Loucy (cell line): ENCODE measurements around the gene CIART.

ENCODE experiments used
- H2AFZ ChIP-seq: fragments of 200-600 bp; sonication (generic); 2 replicates; pipeline ENCODE4 v1.6.0; 2016; ENCODE audit warnings: antibody characterized with exemption, mild to moderate bottlenecking, low read length, moderate library complexity
- H3F3A ChIP-seq: fragments of 200-600 bp; 2 replicates; pipeline ENCODE4 v1.6.0; 2016; ENCODE audit warnings: antibody characterized with exemption, low read depth, mild to moderate bottlenecking
- H3K27me3 ChIP-seq: fragments of 200-600 bp; sonication (generic); 2 replicates; pipeline ENCODE4 v1.6.1; 2014; ENCODE audit warnings: low read length, mild to moderate bottlenecking; ENCODE audit not compliant: insufficient read depth, poor library complexity, severe bottlenecking
- H3K36me3 ChIP-seq: fragments of 200-600 bp; sonication (generic); 2 replicates; pipeline ENCODE4 v1.6.1; 2016; ENCODE audit warnings: low read length; ENCODE audit not compliant: insufficient read depth
- H3K4me1 ChIP-seq: fragments of 200-600 bp; sonication (generic); 2 replicates; pipeline ENCODE4 v1.5.1; 2014; ENCODE audit warnings: low read length, mild to moderate bottlenecking; ENCODE audit not compliant: insufficient read depth, poor library complexity, severe bottlenecking
- H3K4me2 ChIP-seq: fragments of 200-600 bp; sonication (generic); 2 replicates; pipeline ENCODE4 v1.6.0; 2014; ENCODE audit warnings: antibody characterized with exemption, low read length, low read depth, mild to moderate bottlenecking; ENCODE audit not compliant: poor library complexity, severe bottlenecking
- H3K4me3 ChIP-seq: fragments of 200-600 bp; sonication (generic); 2 replicates; pipeline ENCODE4 v1.5.1; 2014; ENCODE audit warnings: low read length, mild to moderate bottlenecking, mixed read lengths; ENCODE audit not compliant: poor library complexity, severe bottlenecking
- H3K79me2 ChIP-seq: fragments of 200-600 bp; sonication (generic); 2 replicates; pipeline ENCODE4 v1.6.1; 2014; ENCODE audit warnings: low read length; ENCODE audit not compliant: insufficient read depth
- H3K9ac ChIP-seq: fragments of 200-600 bp; sonication (generic); 2 replicates; pipeline ENCODE4 v1.6.0; 2014; ENCODE audit warnings: mild to moderate bottlenecking, low read depth, low read length, moderate library complexity; ENCODE audit not compliant: poor library complexity, severe bottlenecking
- H3K9me2 ChIP-seq: fragments of 200-600 bp; sonication (generic); replicated peaks from 2 replicates; pipeline ENCODE4 v1.6.1; 2016; ENCODE audit warnings: low read depth, low read length, mixed read lengths
- H3K9me3 ChIP-seq: fragments of 200-600 bp; sonication (generic); 2 replicates; pipeline ENCODE4 v1.6.1; 2014; ENCODE audit warnings: mild to moderate bottlenecking, antibody characterized with exemption, low read length, low read depth; ENCODE audit not compliant: insufficient read depth
- H4K20me1 ChIP-seq: fragments of 200-600 bp; sonication (generic); 2 replicates; pipeline ENCODE4 v1.6.0; 2014; ENCODE audit warnings: antibody characterized with exemption, low read length, mild to moderate bottlenecking; ENCODE audit not compliant: insufficient read depth, poor library complexity, severe bottlenecking
- EZH2phosphoT487 ChIP-seq: fragments of 200-600 bp; IDR thresholded peaks from 2 replicates; pipeline ENCODE4 v1.6.1; 2018; ENCODE audit warnings: antibody characterized with exemption, mild to moderate bottlenecking, moderate library complexity, borderline replicate concordance
- TF ChIP-seq, protein P1 (sequence below): fragments of 200-600 bp; sonication (generic); conservative IDR thresholded peaks from 2 replicates; pipeline ENCODE4 v1.5.1; 2014; ENCODE audit warnings: mild to moderate bottlenecking, antibody characterized with exemption, low read length

The CIART gene

DNA sequence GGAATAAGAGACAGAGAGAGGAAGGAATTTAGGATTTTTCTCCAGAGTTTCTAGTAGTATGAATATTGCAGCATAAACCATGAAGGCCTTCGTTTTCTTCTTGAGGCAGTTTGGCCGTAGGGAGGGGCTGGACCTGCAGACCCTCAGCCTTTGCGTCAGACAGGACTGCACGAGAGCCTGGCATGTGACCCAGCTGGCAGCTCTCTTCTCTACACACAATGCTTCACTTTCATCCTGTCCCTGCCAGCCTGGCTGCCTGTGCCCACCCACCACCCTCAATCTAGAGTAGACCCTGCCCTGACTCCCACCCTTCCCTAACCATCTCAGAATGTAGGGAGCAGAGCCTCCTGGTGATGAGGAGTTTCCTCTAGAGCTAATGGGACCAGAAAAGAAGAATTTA, 23.1 kb upstream of the CIART start:
- no peaks in the 10 kb centered on the region for H3K9me2 ChIP-seq
- H3F3A ChIP-seq, result no peaks in the 10 kb centered on the region
- no peak overlapping the region for H3K4me2 ChIP-seq
- no peak overlapping the region for H3K9ac ChIP-seq
- peaks cover 4% of the 10 kb centered on the region for H3K4me1 ChIP-seq
- H3K36me3 ChIP-seq, result no peaks in the 10 kb centered on the region
- no peaks in the 10 kb centered on the region for H3K9me3 ChIP-seq
- no peak for TF ChIP-seq EZH2phosphoT487
- TF ChIP-seq, protein P1, sequence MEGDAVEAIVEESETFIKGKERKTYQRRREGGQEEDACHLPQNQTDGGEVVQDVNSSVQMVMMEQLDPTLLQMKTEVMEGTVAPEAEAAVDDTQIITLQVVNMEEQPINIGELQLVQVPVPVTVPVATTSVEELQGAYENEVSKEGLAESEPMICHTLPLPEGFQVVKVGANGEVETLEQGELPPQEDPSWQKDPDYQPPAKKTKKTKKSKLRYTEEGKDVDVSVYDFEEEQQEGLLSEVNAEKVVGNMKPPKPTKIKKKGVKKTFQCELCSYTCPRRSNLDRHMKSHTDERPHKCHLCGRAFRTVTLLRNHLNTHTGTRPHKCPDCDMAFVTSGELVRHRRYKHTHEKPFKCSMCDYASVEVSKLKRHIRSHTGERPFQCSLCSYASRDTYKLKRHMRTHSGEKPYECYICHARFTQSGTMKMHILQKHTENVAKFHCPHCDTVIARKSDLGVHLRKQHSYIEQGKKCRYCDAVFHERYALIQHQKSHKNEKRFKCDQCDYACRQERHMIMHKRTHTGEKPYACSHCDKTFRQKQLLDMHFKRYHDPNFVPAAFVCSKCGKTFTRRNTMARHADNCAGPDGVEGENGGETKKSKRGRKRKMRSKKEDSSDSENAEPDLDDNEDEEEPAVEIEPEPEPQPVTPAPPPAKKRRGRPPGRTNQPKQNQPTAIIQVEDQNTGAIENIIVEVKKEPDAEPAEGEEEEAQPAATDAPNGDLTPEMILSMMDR, result no peak
- H3K4me3 ChIP-seq, result no peak overlapping the region
- no peaks in the 10 kb centered on the region for H3K79me2 ChIP-seq
- no peaks in the 10 kb centered on the region for H4K20me1 ChIP-seq
- H2AFZ ChIP-seq, result no peak overlapping the region
- H3K27me3 ChIP-seq, result no peaks in the 10 kb centered on the region

DNA sequence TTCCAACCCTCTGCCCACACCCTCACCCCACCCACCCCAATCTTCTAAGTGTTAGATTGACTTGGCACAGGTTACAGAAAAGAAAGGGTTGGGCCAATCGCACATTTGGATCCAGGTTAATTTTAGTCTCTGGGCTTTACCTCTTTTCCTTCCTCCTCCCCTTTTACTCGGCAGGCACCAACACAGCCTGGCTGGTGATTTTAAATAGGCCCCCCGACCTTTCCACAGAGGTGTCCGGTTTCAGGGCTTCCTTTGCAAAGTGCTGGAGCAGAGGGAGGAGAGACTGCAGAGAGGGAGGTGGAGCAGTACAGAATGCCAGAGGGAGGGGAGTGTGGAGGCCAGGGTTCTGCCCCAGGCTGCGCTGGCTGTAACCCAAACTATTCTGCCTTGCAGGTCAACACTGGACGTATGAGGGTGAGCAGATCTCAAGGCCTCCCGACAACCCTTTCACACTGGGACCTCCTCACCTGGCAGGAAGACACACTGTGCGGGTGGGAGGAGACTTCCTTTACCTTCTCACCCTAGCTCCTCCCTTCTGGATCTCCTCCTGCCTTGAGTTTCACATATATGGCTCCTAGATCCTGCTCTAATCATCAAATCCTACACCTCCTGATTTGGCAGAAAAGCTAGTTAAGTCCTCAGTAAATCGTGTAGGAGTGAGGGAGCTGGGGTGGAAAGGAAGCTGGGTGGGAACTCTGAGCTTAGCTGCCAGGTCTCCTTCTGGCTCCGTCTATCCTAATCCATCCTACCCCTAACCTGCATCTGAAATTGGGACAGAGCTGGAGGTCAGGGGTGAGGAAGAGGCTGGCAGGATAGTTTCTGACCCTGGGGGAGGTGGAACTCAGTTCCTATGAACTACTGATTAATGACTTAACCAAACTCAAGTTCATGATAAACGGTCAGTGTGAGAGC, 22.3 kb upstream of the CIART start:
- TF ChIP-seq EZH2phosphoT487, result no peak
- TF ChIP-seq, protein P1, result no peak
- no peak overlapping the region for H3K4me3 ChIP-seq
- no peaks in the 10 kb centered on the region for H3F3A ChIP-seq
- no peaks in the 10 kb centered on the region for H3K9me2 ChIP-seq
- peaks cover 4% of the 10 kb centered on the region for H3K4me1 ChIP-seq
- H3K27me3 ChIP-seq, result no peaks in the 10 kb centered on the region
- H2AFZ ChIP-seq, result no peak overlapping the region
- H3K79me2 ChIP-seq, result no peaks in the 10 kb centered on the region
- H4K20me1 ChIP-seq, result no peaks in the 10 kb centered on the region
- no peak overlapping the region for H3K4me2 ChIP-seq
- no peaks in the 10 kb centered on the region for H3K9me3 ChIP-seq
- H3K36me3 ChIP-seq, result no peaks in the 10 kb centered on the region
- H3K9ac ChIP-seq, result no peak overlapping the region

DNA sequence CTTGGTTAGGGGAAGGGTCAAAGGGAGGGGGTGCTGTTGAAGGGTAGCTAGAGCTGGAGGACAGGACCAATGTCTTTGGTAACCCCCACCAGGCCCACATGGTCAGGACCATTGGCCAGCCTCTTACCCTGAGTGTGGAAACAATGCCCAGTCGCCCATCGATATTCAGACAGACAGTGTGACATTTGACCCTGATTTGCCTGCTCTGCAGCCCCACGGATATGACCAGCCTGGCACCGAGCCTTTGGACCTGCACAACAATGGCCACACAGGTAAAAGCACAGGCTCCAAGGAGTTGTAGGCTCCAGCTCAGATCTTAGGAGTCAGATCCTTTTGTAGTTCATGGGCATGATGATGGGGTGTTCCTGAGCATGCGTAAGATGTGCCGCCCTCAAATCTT, 21.0 kb upstream of the CIART start:
- H2AFZ ChIP-seq, result no peak overlapping the region
- no peak overlapping the region for H3K4me2 ChIP-seq
- H3K9me3 ChIP-seq, result no peaks in the 10 kb centered on the region
- no peaks in the 10 kb centered on the region for H3K4me1 ChIP-seq
- H3K9me2 ChIP-seq, result no peaks in the 10 kb centered on the region
- no peak overlapping the region for H3K4me3 ChIP-seq
- no peaks in the 10 kb centered on the region for H3K27me3 ChIP-seq
- no peaks in the 10 kb centered on the region for H3F3A ChIP-seq
- no peak for TF ChIP-seq EZH2phosphoT487
- TF ChIP-seq, protein P1, result no peak
- H3K36me3 ChIP-seq, result peaks cover 5% of the 10 kb centered on the region; the same call in 1 of the 2 replicates
- no peaks in the 10 kb centered on the region for H4K20me1 ChIP-seq
- peaks cover 8% of the 10 kb centered on the region; the same call in 1 of the 2 replicates for H3K79me2 ChIP-seq
- no peak overlapping the region for H3K9ac ChIP-seq
